Gastroesophageal sphincter (tissue), 3 donors: Measurements from ENCODE around the gene CACNB4.

ENCODE experiments used
- EP300 ChIP-seq: sonication (generic); formaldehyde crosslinking; IDR thresholded peaks from one replicate; pipeline ENCODE4 v1.6.1; 2017; ENCODE audit warnings: antibody characterized with exemption, mild to moderate bottlenecking
- POLR2A ChIP-seq, 2 donors: fragments of 450-650 bp; IDR thresholded peaks; one replicate each; pipeline ENCODE4 v1.6.1; 2017; ENCODE audit warnings: antibody characterized with exemption in 2 of 2, mild to moderate bottlenecking in 2 of 2, moderate library complexity in 1 of 2
- POLR2AphosphoS5 ChIP-seq: sonication (generic); formaldehyde crosslinking; IDR thresholded peaks from one replicate; pipeline ENCODE4 v1.6.1; 2017; ENCODE audit warnings: antibody characterized with exemption
- TF ChIP-seq, protein P1 (sequence below), 4 experiments: fragments of 200-600 bp in 2 of 4; fragments of 450-650 bp in 2 of 4; sonication (generic) in 1 of 4; IDR thresholded peaks; one replicate each; pipeline ENCODE4 v1.5.1; 2017 to 2019; ENCODE audit warnings: antibody characterized with exemption in 4 of 4, mild to moderate bottlenecking in 2 of 4, moderate library complexity in 2 of 4

GRCh38 chr2:151937966-151938365 lies 160.9 kb downstream of the CACNB4 start:
- no peak for TF ChIP-seq POLR2A (IDR thresholded peaks at IDR 0.05)
- TF ChIP-seq, protein P1, sequence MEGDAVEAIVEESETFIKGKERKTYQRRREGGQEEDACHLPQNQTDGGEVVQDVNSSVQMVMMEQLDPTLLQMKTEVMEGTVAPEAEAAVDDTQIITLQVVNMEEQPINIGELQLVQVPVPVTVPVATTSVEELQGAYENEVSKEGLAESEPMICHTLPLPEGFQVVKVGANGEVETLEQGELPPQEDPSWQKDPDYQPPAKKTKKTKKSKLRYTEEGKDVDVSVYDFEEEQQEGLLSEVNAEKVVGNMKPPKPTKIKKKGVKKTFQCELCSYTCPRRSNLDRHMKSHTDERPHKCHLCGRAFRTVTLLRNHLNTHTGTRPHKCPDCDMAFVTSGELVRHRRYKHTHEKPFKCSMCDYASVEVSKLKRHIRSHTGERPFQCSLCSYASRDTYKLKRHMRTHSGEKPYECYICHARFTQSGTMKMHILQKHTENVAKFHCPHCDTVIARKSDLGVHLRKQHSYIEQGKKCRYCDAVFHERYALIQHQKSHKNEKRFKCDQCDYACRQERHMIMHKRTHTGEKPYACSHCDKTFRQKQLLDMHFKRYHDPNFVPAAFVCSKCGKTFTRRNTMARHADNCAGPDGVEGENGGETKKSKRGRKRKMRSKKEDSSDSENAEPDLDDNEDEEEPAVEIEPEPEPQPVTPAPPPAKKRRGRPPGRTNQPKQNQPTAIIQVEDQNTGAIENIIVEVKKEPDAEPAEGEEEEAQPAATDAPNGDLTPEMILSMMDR (IDR thresholded peaks at IDR 0.05), result no peak
- no peak for TF ChIP-seq POLR2AphosphoS5
- TF ChIP-seq EP300, result no peak
